ENCODE results near the gene NEK4.

The NEK4 gene

DNA sequence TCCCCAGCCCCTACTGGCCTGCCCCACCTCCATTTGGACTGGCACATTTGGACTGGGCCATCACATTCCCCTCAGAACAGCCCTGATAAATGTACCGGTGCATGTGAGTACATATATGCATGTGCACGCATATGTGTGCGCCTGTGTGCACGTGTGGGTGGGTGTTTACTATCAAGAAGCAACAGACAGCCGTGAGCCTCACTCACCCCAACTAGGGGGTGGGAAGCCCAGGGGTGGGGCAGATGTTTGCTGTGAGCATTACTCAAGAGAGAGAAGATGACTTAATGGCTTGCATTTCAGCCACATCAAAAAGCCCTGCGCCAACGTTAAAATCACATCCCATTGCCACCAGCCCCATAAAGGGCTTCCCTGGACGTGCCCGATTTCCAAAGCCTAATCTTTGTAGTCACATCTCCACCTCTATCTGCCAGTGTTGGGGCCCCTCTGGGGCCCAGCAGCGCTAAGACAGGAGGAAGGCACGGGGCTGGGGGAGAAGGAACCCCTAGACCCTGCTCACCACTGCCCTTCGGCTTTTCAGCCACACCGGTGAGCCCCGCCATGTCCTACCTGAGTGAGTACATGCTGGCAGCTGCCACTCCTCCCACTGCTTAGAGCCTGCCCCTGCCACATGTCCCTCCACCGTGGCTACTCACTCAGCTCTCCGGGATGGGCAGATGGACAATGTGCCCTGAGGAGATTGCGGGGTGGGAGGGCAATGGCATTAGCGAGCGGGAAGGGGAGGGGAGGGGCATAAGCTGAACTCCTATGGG, 34.7 kb upstream of the NEK4 start:
- no peaks in the 10 kb centered on the region for H3K27me3 ChIP-seq (ENCODE audit: insufficient read depth, low read depth, severe bottlenecking)
- no peaks in the 10 kb centered on the region for H3K9me3 ChIP-seq (ENCODE audit: severe bottlenecking)
- no peak overlapping the region for H3K4me3 ChIP-seq (ENCODE audit: low read depth, low read length)
- H3K36me3 ChIP-seq: no peaks in the 10 kb centered on the region
- H3K27ac ChIP-seq: no peak overlapping the region
- TF ChIP-seq, protein P1, sequence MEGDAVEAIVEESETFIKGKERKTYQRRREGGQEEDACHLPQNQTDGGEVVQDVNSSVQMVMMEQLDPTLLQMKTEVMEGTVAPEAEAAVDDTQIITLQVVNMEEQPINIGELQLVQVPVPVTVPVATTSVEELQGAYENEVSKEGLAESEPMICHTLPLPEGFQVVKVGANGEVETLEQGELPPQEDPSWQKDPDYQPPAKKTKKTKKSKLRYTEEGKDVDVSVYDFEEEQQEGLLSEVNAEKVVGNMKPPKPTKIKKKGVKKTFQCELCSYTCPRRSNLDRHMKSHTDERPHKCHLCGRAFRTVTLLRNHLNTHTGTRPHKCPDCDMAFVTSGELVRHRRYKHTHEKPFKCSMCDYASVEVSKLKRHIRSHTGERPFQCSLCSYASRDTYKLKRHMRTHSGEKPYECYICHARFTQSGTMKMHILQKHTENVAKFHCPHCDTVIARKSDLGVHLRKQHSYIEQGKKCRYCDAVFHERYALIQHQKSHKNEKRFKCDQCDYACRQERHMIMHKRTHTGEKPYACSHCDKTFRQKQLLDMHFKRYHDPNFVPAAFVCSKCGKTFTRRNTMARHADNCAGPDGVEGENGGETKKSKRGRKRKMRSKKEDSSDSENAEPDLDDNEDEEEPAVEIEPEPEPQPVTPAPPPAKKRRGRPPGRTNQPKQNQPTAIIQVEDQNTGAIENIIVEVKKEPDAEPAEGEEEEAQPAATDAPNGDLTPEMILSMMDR (IDR thresholded peaks at IDR 0.05; ENCODE audit: low read depth, low read length): no peak
- DNase-seq: peak; percentile 44

DNA sequence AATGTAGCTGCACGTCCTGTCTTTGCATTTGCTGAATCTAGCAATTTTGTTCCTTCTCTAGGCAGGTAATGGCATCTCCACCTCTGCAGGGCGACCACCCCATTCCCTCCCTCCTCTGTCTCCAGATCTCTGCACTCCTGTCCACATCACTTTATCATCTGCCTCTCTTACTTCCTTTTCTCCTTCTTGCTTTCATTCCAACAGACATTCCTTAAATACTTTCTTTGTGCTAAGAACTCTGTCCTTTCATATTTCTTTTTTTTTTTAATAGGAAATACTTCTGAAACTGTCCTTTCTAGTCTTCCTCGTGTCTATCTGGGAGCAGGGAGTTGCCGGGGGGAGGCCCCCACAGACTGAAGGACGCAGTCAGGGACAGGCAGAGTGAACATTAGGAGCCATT, 31.1 kb upstream of the NEK4 start:
- H3K27me3 ChIP-seq (ENCODE audit: insufficient read depth, low read depth, severe bottlenecking): no peaks in the 10 kb centered on the region
- H3K9me3 ChIP-seq (ENCODE audit: severe bottlenecking): no peaks in the 10 kb centered on the region
- no peak for DNase-seq
- no peaks in the 10 kb centered on the region for H3K36me3 ChIP-seq
- no peak overlapping the region for H3K27ac ChIP-seq
- TF ChIP-seq, protein P1 (IDR thresholded peaks at IDR 0.05; ENCODE audit: low read depth, low read length): no peak
- H3K4me3 ChIP-seq (ENCODE audit: low read depth, low read length): no peak overlapping the region

DNA sequence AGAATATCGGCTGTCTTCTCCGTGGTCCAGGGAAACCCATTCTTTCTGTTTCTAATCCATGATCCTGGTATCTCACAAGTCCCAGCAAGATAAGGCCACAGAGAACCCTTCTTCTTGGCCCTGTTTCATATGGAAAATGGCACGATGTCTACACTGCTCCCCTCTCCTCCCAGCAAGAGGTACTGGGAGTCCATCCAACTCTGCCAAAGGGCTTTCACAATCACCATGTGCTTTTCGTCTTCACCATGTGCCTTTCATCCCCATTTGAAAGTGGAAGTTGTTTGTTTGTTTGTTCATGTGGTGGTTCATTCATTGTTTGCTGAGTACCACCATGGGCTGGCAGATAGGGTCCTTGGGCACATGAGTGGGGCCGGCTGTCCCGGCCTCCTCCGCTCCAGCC, 29.3 kb upstream of the NEK4 start:
- Histone ChIP-seq H3K36me3 (no peaks in the 10 kb centered on the region), H3K27me3 (ENCODE audit: insufficient read depth, low read depth, severe bottlenecking) (no peaks in the 10 kb centered on the region), H3K27ac (no peak overlapping the region), H3K4me3 (ENCODE audit: low read depth, low read length) (no peak overlapping the region), H3K9me3 (ENCODE audit: severe bottlenecking) (no peaks in the 10 kb centered on the region)
- TF ChIP-seq, protein P1 (IDR thresholded peaks at IDR 0.05; ENCODE audit: low read depth, low read length): no peak
- no peak for DNase-seq

DNA sequence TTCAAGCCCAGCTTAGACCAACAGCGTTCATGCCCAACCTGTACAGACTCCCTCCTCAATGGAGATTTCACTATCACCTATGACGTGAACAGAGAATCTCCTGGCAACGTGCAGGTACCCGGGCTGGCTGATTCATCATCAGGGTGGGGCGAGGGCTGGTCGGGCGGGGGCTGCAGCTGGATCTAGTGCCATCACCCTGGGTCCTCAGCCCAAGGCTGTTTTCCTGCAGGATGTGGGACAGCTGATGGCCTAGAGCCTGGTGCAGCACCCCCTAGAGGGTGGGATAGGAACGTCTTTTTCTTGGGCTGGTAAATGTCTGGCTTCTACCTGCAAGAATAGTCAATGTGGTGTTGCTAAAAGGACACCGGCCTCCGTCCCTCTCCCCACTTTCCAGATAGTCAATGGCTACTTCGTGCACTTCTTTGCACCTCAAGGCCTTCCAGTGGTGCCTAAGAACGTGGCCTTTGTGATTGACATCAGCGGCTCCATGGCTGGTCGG, 28.3 kb upstream of the NEK4 start:
- Histone ChIP-seq H3K4me3 (ENCODE audit: low read depth, low read length) (no peak overlapping the region), H3K27ac (no peak overlapping the region), H3K36me3 (no peaks in the 10 kb centered on the region), H3K9me3 (ENCODE audit: severe bottlenecking) (no peaks in the 10 kb centered on the region), H3K27me3 (ENCODE audit: insufficient read depth, low read depth, severe bottlenecking) (no peaks in the 10 kb centered on the region)
- TF ChIP-seq, protein P1 (IDR thresholded peaks at IDR 0.05; ENCODE audit: low read depth, low read length): peak; percentile 80
- peak; percentile 31 for DNase-seq

DNA sequence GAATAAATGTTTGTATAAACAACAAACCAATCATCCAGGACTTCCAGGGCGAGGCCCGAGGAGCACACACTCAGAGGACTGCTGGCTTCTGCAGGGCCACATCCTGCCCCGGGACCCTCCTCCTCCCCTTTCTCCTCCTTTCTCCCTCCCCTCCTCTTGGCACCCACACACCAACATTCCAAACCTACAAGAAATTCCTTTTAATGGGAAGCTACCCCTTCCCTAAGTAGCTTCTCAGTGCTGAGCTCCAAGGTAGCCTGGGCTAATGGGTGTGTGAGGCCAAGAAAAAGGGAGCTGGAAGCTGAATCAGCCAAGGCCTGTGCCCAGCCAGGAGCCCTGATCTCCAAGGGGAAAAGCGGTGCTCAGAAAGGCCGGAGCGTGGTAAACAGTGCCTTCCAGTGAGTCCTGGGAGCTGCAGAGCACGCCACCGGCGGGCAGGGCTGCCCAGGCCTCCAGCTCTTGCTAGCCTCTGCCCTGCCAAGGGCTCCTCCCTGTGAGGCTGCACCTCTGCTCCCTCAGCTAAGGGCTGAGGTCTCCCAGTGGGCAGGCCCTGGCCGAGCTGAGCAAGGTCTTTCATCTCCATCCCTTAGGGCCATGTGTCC, 27.7 kb upstream of the NEK4 start:
- H3K4me3 ChIP-seq (ENCODE audit: low read depth, low read length): no peak overlapping the region
- H3K27me3 ChIP-seq (ENCODE audit: insufficient read depth, low read depth, severe bottlenecking): no peaks in the 10 kb centered on the region
- no peak overlapping the region for H3K27ac ChIP-seq
- no peaks in the 10 kb centered on the region for H3K36me3 ChIP-seq
- no peak for DNase-seq
- TF ChIP-seq, protein P1 (IDR thresholded peaks at IDR 0.05; ENCODE audit: low read depth, low read length): no peak
- H3K9me3 ChIP-seq (ENCODE audit: severe bottlenecking): no peaks in the 10 kb centered on the region

All from WERI-Rb-1 (cell line).